ENCODE data around the gene OR2L13.
"Not testable (repeated sequence)": the region's sequence is repeated elsewhere in the genome, so short reads cannot be mapped to it uniquely, and the experiment has no call there.

OR2L13 gene

DNA sequence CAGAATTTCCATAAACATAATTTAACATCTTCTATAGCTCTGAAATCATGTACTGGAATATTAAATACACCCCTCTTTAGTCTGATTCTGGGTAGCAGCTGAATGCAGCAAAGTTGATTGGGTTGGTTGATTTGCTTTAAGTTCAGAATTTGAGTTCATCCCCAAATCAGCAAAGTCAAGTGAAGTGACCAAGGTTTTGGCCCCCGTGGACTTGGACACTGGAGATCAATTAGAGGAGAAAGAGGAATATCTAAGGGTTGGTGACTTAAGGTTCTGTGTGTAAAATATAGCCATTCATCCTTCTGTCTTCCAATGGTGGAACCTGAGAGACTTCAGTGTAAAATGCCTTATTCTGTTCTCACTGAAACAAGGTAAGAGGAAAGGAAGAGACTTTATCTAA is at the start of gene OR2L13:
Gene OR2L13, plus strand, starts transcription at position 301 of the 400 bp plus-strand sequence. CDS start 4,192 bp downstream, outside the sequence.
- DNase-seq (ENCODE audit: low read depth), result no peak

DNA sequence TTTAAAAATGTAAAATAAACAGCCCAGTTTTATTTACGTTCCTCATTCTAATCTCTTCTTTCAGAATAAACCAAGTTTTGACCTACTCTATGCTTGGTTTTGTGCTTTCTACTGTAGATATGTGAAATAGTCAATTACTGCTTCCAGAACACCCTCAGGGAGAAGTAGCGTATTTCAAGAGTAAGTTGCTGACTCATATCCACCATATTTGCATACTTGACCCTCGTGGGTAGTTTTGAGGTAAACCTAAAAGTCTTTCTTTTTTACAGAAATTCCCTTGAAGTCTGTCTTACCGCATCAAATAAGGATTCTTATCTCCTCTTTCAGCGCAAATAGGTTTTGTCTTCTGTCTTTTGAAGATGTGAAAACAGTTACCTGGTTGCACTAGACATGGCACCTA is 49.8 kb upstream of the OR2L13 start:
- DNase-seq (ENCODE audit: low read depth), result no peak

DNA sequence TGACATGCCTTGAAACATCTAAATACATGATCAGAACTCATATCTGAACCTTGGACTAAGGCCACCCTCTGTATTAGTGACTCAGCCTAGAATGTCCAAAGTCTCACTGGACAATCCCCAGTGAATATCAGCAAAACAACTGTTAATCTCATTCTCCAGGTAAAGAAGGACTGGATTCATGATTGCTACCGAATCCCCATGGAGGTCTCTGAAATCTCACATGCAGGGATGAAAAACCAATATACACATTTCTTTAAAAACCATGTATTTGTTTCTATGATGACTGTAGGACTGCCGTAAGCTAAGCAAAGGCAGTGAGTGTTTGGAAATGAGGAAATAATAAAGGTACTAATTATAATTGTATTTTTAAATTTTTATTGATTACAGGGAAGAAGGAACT is 48.4 kb upstream of the OR2L13 start, which contains the start of gene OR2L3:
Gene OR2L3, plus strand, starts transcription at position 301 of the 400 bp plus-strand sequence. CDS start 13,846 bp downstream, outside the sequence.
- DNase-seq (ENCODE audit: low read depth), result no peak

GRCh38 chr1:248047008-248047407 is 48.0 kb upstream of the OR2L13 start:
- DNase-seq (ENCODE audit: low read depth), result no peak

DNA sequence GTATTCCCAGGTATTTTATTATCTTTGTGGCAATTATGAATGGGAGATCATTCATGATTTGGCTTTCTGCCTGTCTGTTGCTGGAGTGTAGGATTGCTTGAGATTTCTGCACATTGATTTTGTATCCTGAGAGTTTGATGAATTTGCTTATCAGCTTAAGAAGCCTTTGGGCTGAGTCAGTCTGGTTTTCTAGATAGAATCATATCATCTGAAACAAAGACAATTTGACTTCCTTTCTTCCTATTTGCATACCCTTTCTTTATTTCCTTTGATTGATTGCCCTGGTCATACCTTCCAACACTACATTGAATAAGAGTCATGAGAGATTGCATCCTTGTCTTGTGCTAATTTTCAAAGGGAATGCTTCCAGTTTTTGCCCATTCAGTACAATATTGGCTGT is 40.3 kb upstream of the OR2L13 start:
- no peak for DNase-seq (ENCODE audit: low read depth)

GRCh38 chr1:248055261-248055660 is 39.7 kb upstream of the OR2L13 start:
- DNase-seq (ENCODE audit: low read depth), result no peak

GRCh38 chr1:248065071-248065470 is 29.9 kb upstream of the OR2L13 start:
- no peak for DNase-seq (ENCODE audit: low read depth)

GRCh38 chr1:248065604-248066003 is 29.4 kb upstream of the OR2L13 start:
- DNase-seq (ENCODE audit: low read depth), result no peak

DNA sequence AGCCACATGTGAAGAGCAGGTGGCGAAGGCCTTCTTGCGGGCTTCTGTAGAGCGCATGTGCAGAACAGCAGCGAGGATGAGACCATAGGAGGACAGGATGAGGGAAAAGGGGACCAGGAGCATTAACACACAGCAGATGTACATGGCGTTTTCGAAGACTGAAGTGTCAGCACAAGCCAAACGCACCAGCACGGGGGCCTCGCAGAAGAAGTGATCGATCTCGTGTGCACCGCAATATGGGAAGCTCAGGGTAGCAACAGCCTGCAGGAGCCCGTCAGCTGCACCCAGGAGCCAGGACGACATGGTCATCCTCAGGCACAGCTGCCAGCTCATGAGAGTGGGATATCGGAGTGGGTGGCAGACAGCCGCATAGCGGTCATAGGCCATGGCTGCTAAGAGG is 11.1 kb upstream of the OR2L13 start:
- not testable (repeated sequence) for DNase-seq (ENCODE audit: low read depth)

DNA sequence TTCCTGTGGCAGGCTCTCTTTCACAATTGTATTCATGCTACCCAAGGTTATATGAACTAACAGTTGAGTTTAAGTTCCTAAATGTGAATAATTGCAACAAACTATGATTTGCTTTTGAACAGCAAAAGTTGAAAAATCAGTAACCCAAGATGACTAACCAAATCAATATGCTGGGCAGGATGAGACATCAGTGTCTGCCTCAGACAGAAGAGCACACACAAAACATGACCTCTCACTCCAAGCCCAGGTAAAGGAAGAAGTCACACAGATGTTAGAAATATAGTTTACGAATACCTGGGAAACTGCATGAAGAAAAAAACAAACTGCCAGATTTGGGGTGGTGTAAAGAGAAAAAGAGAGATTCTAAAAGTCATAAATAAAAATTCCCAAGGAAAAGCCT is 3.5 kb downstream of the OR2L13 start:
- no peak for DNase-seq (ENCODE audit: low read depth)

DNA sequence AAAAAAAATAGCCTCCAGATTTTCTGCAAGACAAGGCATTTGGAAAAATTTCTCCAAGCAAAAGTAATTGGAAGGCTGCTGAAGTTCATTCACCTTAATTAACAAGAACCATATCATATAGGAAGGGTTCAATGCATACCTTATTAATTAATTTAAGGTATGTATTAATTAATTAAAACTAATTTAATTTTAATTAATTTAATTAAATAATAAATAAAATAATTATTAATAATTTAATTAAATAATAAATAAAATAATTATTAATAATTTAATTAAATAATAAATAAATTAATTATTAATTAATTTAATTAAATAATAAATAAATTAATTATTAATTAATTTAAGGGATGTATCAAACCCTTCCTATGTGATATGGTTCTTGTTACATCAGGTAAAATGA is 7.9 kb downstream of the OR2L13 start:
- no peak for DNase-seq (ENCODE audit: low read depth)

DNA sequence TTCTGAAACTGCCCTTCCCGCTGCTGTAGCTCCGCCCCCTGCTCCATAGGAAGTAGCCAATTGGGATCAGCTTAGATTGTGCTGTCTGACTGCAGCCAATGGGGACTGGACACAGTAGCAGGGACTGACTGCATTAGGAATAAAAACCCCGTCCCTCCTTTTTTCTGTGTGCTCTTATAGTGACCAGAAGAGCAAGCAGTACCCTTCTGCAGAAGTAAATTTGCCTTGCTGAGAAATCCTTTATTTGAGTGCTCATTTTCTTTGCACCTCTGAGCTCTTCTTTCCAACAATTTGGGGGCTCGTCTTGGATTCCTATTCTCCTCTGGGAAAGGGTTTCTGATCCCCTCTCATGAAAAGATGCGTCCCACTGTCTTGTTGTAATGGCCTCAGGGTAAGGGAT is 16.2 kb downstream of the OR2L13 start:
- no peak for DNase-seq (ENCODE audit: low read depth)

DNA sequence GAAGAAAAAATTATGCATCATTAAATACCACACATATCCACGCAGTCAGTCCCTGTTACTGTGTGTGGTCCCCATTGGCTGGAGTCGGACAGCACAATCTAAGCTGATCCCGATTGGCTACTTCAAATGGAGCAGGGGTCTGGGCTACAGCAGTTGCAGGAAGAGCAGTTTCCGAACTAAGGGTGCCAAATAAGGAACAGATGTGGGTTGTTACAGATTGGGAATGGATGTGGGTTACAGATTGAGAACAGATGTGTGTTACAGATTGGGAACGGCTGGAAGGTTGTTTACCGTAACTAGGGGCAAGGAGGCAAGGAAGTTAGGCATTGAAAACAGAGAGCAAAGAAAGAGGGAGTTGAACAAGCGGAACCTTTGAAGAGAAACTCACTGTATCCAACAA is 19.9 kb downstream of the OR2L13 start:
- DNase-seq (ENCODE audit: low read depth), result no peak

GRCh38 chr1:248127653-248128052 is 32.7 kb downstream of the OR2L13 start:
- no peak for DNase-seq (ENCODE audit: low read depth)

DNA sequence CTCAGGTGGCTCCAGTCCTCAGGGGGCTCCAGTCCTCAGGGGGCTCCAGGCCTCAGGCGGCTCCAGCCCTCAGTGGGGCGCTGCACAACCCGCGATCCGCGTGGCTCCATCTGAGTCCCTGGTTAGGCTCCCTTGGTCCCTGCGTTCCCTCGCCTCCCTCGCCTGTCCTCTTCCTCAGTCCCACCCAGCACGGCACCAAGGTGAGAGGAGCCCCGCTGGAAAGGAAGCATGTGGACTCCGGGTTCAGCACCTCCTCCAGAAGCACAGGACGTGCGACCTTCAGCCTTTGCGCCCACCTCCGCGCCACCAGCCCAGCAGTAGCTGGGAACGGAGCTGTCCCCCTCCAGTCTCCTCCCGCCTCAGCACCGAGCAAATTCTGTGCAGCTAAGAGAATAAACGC is 41.8 kb downstream of the OR2L13 start:
- DNase-seq (ENCODE audit: low read depth), result no peak

- DNase-seq (ENCODE audit: low read depth), result no peak
These were observed 45.9 kb downstream of the OR2L13 start for GRCh38 chr1:248140846-248141245.

DNA sequence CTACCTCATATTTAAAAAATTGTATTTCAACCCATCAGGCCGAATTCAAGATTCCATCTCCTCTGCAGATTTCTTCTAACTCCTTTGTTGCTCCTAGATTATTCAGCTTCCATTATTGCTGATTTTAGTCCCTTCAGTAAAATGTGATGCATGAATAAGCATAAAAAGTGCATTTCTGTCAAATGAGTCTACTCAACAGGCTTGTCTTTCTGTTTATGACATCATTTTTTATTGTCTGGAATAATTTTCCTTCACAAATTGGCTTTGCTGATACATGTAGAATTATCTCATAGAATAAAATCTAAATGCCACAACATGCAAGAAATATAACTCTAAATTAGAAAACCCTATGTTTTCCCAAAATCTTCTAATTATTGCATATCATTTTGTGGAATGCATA is 48.3 kb downstream of the OR2L13 start:
- DNase-seq (ENCODE audit: low read depth), result no peak

- no peak for DNase-seq (ENCODE audit: low read depth)
These were observed 49.7 kb downstream of the OR2L13 start, which contains the start of gene OR2M5 for GRCh38 chr1:248144513-248145198. OR2M5 (plus strand) TSS chr1:248145148; CDS start chr1:248145148, 0 bp downstream.

Data from stimulated activated CD8-positive, alpha-beta memory T cell treated with anti-CD3 and anti-CD28 coated beads, Interleukin-15, amount 100 ng/mL, for 1 hour (primary cell).